Lower leg skin (tissue), 4 donors: Measurements from ENCODE around the gene F11. TPM values are rescaled to one million over a fixed set of nuclear protein-coding genes. Genes with fewer than 3 reads are reported as not detected.

ENCODE experiments used
- DNase-seq, 2 donors: peaks; one replicate each; pipeline ENCODE4 v3.0.0-alpha.2; 2019; ENCODE audit warnings: low spot score in 2 of 2
- H3K4me3 ChIP-seq: fragments of 200-600 bp; sonication (generic); 2 replicates; pipeline ENCODE4 v1.5.1; 2017; ENCODE audit warnings: mild to moderate bottlenecking, low read depth; ENCODE audit not compliant: poor library complexity, severe bottlenecking
- CTCF ChIP-seq, 3 donors: fragments of 450-650 bp; IDR thresholded peaks; one replicate each; pipeline ENCODE4 v1.5.1; 2016; ENCODE audit warnings: antibody characterized with exemption in 3 of 3, mild to moderate bottlenecking in 3 of 3, moderate library complexity in 2 of 3
- POLR2A ChIP-seq, 2 donors: fragments of 450-650 bp; IDR thresholded peaks; one replicate each; pipeline ENCODE4 v1.6.1; 2016 to 2017; ENCODE audit warnings: antibody characterized with exemption in 2 of 2, mild to moderate bottlenecking in 1 of 2, moderate library complexity in 1 of 2
- WGBS, 2 donors: methylation state at CpG; one replicate each; pipeline ENCODE4 v1.1.5; 2018; 5-methylcytosine and 5-hydroxymethylcytosine counted together
- intact Hi-C: fragments of 100-400 bp; cut with DNase I; formaldehyde crosslinking; loops from one replicate; pipeline ENCODE4 v1.15.0; 2023; ENCODE audit warnings: low total_unique reads
- total RNA-seq, 4 donors: library from RNA; depleted of rRNA; stranded (reverse); fragments of >200 nt; gene quantifications; one replicate each; pipeline ENCODE4 v1.1.0, GENCODE V29; 2016

Gene F11
- total RNA-seq, 4 donors from 2014 or later = not detected

GRCh38 chr4:186294160-186294559, 28.2 kb downstream of the F11 start:
- no peak for DNase-seq
- TF ChIP-seq CTCF (IDR thresholded peaks at IDR 0.05) (no peak), POLR2A (IDR thresholded peaks at IDR 0.05) (no peak)
- WGBS, 2 donors = 85 to 86% methylated on average over 9 of the region's 9 CpGs
- intact Hi-C loops = no loop called here
- no peak overlapping the region for H3K4me3 ChIP-seq

- intact Hi-C loops = loop anchor here (5.0 kb wide), 1 partner anchor 291 kb away; no protein-coding TSS in a partner anchor
- TF ChIP-seq CTCF (IDR thresholded peaks at IDR 0.05) = no peak
- TF ChIP-seq POLR2A (IDR thresholded peaks at IDR 0.05) = no peak
- no peak overlapping the region for H3K4me3 ChIP-seq
- WGBS, 2 donors = 60% methylated on average over 4 of the region's 4 CpGs
- no peak for DNase-seq
Observed at GRCh38 chr4:186296481-186296880, 30.5 kb downstream of the F11 start.

GRCh38 chr4:186297013-186297645, 31.1 kb downstream of the F11 start:
- 42 to 46% methylated on average over 21 of the region's 21 CpGs for WGBS, 2 donors
- H3K4me3 ChIP-seq = no peak overlapping the region
- TF ChIP-seq CTCF (IDR thresholded peaks at IDR 0.05) (no peak), POLR2A (IDR thresholded peaks at IDR 0.05) (no peak)
- intact Hi-C loops = loop anchor here (5.0 kb wide), 1 partner anchor 290 kb away; no protein-coding TSS in a partner anchor
- DNase-seq = no peak

GRCh38 chr4:186298031-186298647, 32.1 kb downstream of the F11 start:
- TF ChIP-seq CTCF (IDR thresholded peaks at IDR 0.05) = no peak
- no peak for TF ChIP-seq POLR2A (IDR thresholded peaks at IDR 0.05)
- DNase-seq = no peak
- intact Hi-C loops = loop anchor here (5.0 kb wide), 1 partner anchor 289 kb away; no protein-coding TSS in a partner anchor
- H3K4me3 ChIP-seq = no peak overlapping the region
- WGBS, 2 donors = 22 to 26% methylated on average over 26 to 36 of the region's 39 CpGs

- TF ChIP-seq POLR2A (IDR thresholded peaks at IDR 0.05) (no peak), CTCF (IDR thresholded peaks at IDR 0.05) (no peak)
- intact Hi-C loops = loop anchor here (5.0 kb wide), 1 partner anchor 288 kb away; no protein-coding TSS in a partner anchor
- H3K4me3 ChIP-seq = no peak overlapping the region
- 76 to 77% methylated on average over 5 of the region's 5 CpGs for WGBS, 2 donors
- DNase-seq = no peak
Observed at GRCh38 chr4:186299291-186299690, 33.3 kb downstream of the F11 start.
